Measurements from ENCODE around the gene PNPLA6.
"Not testable (repeated sequence)": the region's sequence is repeated elsewhere in the genome, so short reads cannot be mapped to it uniquely, and the experiment has no call there.

Gene PNPLA6

GRCh38 chr19:7533925-7534480 lies 1.5 kb upstream of the PNPLA6 start:
- peak; percentile 94 for DNase-seq (ENCODE audit: low spot score)

GRCh38 chr19:7534531-7535046 lies 928 bp upstream of the PNPLA6 start:
- peak; percentile 86 for DNase-seq (ENCODE audit: low spot score)

- no peak for DNase-seq (ENCODE audit: low spot score)
Measured at GRCh38 chr19:7535998-7536695, 630 bp downstream of the PNPLA6 start.

DNA sequence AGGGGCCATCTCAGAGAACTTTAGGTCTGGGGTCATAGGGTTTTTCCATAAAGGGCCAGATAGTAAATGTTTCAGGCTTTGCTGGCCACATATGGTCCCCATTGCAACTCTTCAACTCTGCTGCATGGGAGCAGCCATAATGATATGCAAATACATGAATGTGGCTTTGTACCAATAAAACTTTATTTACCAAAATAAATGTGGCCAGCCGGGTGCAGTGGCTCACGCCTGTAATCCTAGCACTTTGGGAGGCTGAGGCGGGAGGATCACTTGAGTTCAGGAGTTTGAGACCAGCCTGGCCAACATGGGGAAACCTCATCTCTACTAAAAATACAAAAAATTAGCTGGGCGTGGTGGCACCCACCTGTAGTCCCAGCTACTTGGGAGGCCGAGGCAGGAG lies 3.5 kb downstream of the PNPLA6 start:
- not testable (repeated sequence) for DNase-seq (ENCODE audit: low spot score)

- no peak for DNase-seq (ENCODE audit: low spot score)
Measured at GRCh38 chr19:7539827-7540425, 4.4 kb downstream of the PNPLA6 start.

DNA sequence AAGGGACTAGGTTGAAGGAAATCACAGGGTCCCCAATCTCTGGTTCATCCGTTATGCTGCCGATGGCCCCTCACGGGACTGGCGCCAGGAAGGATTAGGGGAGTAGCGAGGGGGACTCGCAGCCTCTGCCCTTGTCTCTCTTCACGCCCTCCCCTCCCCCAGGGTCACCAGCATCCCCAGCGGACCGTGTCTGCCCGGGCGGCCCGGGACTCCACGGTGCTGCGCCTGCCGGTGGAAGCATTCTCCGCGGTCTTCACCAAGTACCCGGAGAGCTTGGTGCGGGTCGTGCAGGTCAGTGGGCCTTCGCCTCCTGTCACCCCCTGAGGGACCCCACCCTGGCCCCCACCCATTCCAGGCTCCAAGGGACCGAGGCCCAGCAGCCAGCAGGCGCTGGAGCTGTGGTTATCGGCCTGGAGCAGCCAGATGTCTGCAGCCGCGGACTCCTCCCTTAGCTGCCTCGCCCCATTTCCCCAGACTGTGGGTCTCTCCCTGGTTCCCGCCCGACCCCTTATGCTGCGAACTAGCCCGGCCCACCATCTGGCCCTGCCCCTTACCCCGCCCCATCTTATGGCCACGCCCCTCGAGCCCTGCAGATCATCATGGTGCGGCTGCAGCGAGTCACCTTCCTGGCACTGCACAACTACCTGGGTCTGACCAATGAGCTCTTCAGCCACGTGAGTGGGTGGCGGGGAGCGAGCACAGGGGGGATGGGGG lies 5.4 kb downstream of the PNPLA6 start:
- no peak for DNase-seq (ENCODE audit: low spot score)

DNA sequence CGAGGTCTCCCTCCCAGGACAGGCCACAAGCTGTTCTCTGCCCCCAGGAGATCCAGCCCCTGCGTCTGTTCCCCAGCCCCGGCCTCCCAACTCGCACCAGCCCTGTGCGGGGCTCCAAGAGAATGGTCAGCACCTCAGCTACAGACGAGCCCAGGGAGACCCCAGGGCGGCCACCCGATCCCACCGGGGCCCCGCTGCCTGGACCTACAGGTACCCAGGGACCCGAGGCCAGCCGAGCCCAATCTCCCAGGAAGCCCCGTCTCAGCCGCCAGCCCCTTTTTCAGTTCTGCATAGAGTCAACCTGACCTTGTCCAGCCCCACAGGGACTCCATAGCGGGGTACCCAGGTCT lies 5.9 kb downstream of the PNPLA6 start:
- DNase-seq (ENCODE audit: low spot score) = no peak

DNA sequence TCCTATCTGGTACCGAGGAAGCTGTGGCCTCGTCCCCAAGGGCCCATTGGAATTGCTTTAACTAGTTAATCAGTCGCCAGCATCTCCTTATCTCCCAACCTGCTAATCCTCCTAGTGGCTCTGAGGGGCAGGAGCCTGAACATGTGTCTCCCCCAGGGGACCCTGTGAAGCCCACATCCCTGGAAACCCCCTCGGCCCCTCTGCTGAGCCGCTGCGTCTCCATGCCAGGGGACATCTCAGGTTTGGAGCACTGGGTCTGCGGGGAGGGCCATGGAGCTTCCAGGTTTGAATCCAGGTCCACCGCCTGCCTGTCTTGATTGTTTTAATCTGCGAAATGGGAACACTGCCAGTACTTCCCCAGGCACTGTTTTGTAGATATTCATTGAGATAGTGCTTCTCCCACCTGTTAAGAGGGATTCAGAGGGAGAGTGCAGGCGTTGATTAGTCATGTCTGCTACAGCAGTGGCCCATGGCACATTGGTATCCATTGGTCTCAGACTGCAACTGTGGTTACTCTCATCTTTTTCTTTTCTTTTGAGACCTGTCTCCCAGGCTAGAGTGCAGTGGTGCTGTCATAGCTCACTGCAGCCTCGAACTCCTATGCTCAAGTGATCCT lies 6.4 kb downstream of the PNPLA6 start:
- DNase-seq (ENCODE audit: low spot score) = no peak

- DNase-seq (ENCODE audit: low spot score) = no peak
Measured at GRCh38 chr19:7542556-7543348, 7.2 kb downstream of the PNPLA6 start.

- no peak for DNase-seq (ENCODE audit: low spot score)
Measured at GRCh38 chr19:7544626-7545025, 9.1 kb downstream of the PNPLA6 start.

DNA sequence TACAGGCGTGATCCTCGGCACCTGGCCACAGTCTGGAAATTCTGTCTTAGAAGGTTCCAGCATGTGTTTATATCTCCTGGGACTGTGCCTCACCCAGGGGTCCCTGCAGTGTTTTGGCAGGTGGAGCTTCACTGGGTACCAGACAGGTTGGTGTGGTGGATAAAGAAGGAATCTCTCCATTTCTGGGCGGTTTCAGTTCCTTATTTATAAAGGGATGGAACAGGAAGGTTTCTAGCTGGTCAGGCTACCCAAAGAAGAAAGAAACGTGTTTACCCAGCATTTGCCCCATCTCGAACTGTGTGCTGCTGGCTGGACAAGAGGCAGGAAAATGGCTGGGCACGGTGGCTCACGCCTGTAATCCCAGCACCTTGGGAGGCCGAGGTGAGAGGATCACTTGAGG lies 9.8 kb downstream of the PNPLA6 start:
- no peak for DNase-seq (ENCODE audit: low spot score)

DNA sequence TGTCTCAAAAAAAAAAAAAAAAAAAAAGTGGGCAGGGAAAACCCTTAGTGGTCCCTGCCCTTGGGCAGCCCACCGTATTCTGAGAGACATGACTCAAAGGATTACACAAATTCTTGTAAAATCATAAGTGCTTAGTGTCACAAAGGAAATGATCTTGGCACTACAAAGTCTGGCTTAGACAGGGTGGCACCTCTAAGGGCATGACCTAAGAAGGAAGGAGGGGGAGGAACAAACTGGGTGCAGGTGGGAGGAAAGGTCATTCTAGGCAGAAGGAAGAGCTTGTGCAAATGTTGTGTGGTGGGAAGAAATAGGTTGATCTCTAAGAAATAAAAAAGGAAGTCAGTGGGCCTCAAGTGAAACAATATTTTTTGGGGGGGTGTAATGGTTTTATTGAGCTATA lies 10.4 kb downstream of the PNPLA6 start:
- DNase-seq (ENCODE audit: low spot score) = no peak

DNA sequence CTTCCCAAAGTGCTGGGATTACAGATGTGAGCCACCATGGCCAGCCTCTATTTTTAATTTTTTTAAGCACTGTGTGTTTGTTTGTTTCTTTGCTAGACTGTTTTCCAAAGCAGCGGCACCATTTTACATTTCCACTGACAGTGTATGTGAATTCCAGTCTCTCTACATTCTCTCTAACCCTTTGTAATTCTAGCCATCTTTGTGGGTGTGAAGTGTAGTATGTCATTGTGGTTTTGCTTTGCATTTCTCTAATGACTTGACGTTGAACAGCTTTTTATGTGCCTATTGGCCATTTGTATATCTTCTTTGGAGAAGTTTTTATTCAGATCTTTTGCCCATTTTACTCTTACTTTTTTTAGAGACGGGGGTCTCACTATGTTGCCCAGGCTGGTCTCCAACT lies 11.6 kb downstream of the PNPLA6 start:
- DNase-seq (ENCODE audit: low spot score) = no peak

- no peak for DNase-seq (ENCODE audit: low spot score)
Measured at GRCh38 chr19:7549429-7550148, 14.1 kb downstream of the PNPLA6 start.

DNA sequence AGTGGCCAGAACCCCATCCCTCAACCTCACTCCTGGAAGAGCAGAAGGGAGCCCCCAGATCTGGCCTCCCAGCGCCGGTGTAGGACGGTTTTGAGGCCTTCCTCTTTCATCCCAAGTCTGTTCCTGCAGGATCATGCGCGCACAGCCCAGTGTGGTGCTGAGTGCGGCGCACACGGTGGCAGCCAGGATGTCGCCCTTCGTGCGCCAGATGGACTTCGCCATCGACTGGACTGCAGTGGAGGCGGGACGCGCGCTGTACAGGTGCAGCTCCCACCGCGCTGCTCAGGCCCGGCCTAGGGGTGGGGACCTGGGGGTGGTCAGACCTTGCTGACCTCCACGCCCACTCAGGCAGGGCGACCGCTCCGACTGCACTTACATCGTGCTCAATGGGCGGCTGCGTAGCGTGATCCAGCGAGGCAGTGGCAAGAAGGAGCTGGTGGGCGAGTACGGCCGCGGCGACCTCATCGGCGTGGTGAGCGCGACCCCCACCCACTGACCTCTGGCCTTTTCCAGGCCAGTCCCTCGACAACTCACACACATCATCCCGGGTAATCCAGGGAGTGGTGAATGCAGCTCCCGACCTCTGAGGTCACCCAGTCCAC lies 14.8 kb downstream of the PNPLA6 start:
- DNase-seq (ENCODE audit: low spot score) = no peak

GRCh38 chr19:7550987-7551761 lies 15.7 kb downstream of the PNPLA6 start:
- DNase-seq (ENCODE audit: low spot score) = peak; percentile 75

DNA sequence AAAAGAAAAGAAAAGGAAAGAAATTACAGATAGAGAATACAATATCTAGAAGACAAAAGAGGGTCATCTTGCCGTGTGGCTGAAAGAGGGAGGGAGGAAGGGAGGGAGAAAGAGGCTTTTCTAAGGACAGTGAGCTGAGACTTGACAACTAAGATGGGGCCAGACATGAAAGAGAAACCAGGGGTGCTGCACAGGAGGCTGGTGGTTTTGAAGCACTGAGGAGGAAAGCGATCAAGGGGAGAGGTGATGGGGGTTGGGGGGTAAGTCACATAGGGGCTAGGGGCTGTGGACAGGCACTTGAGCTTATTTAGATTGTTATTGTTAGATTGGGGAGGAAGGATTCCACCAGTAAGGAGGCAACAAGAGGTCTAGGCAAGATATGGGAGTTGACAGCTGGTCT lies 17.3 kb downstream of the PNPLA6 start:
- DNase-seq (ENCODE audit: low spot score) = peak; percentile 2

GRCh38 chr19:7554565-7554964 lies 19.0 kb downstream of the PNPLA6 start:
- no peak for DNase-seq (ENCODE audit: low spot score)

GRCh38 chr19:7554990-7555864 lies 19.7 kb downstream of the PNPLA6 start:
- DNase-seq (ENCODE audit: low spot score) = peak; percentile 72

Measured in AG20443 (cell line).